ENCODE results near the gene CROCC2. TPM values are rescaled to one million over a fixed set of nuclear protein-coding genes. Genes with fewer than 3 reads are reported as not detected.

CROCC2 gene
- total and polyA plus RNA-seq, 2 of the 13 experiments (the other 11 are each of a cell fraction or from before 2014, with no cell fraction given) = not detected

GRCh38 chr2:241034490-241035141 is 128.5 kb downstream of the CROCC2 start (continued):
- TF ChIP-seq AHDC1 (CRISPR knock-in tag; IDR thresholded peaks at IDR 0.05; ENCODE audit: borderline replicate concordance) (no peak), MBD4 (IDR thresholded peaks at IDR 0.05; ENCODE audit: borderline replicate concordance, low read length) (no peak), CCDC6 (CRISPR knock-in tag; IDR thresholded peaks at IDR 0.05) (no peak), ZNF598 (CRISPR knock-in tag; IDR thresholded peaks at IDR 0.05; ENCODE audit: borderline replicate concordance) (no peak), LBX2 (CRISPR knock-in tag; IDR thresholded peaks at IDR 0.05; ENCODE audit: borderline replicate concordance) (no peak), DPF2 (CRISPR knock-in tag; IDR thresholded peaks at IDR 0.05; ENCODE audit: borderline replicate concordance, low read depth) (no peak), NR3C1 (CRISPR knock-in tag; IDR thresholded peaks at IDR 0.05) (no peak), TFDP1 (CRISPR knock-in tag; IDR thresholded peaks at IDR 0.05; ENCODE audit: borderline replicate concordance) (no peak), FOXP4 (CRISPR knock-in tag; IDR thresholded peaks at IDR 0.05) (no peak), GLI4 (CRISPR knock-in tag; IDR thresholded peaks at IDR 0.05; ENCODE audit: borderline replicate concordance) (no peak)

Measured in HepG2 (cell line).